Kasumi-1 (cell line): ENCODE results near the gene VWA5B2.
A peak's percentile ranks its signal among the peaks of the same experiment; 100 is the strongest.
"Not testable (repeated sequence)": the region's sequence is repeated elsewhere in the genome, so short reads cannot be mapped to it uniquely, and the experiment has no call there.

Source experiments
- DNase-seq, 2 experiments: peaks; one replicate each; lab custom pipeline; 2025; lab: John Stamatoyannopoulos, UW

The VWA5B2 gene

DNA sequence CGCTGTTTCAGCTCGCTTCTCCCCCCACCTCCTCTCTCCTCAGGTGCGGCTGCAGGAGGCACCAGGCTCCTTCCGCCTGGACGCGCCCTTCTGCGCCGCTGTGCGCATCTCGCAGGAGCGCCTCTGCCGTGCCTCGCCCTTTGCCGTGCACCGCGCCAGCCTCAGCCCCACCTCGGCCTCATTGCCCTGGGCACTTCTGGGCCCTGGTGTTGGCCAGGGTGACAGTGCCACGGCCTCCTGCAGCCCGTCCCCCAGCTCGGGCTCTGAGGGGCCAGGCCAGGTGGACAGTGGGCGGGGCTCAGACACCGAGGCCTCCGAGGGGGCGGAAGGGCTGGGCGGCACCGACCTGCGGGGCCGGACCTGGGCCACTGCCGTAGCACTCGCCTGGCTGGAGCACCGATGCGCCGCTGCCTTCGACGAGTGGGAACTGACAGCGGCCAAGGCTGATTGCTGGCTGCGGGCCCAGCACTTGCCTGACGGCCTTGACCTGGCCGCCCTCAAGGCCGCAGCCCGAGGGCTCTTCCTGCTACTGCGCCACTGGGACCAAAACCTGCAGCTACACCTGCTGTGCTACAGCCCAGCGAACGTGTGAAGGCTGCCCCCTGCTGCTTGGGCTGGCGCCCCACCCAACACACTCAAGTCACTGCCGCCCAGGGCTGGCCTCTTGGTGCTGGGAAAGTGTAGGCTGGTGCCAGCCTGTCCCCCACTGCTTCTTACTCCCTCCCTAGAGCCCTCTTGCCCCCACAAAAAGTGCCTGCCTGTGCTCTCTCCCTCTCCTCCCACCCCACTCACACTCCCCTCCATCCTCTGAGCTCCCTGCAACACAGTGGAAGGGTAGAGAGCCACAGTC, 12.3 kb downstream of the VWA5B2 start:
- peak; percentile 15 to 27 for DNase-seq

DNA sequence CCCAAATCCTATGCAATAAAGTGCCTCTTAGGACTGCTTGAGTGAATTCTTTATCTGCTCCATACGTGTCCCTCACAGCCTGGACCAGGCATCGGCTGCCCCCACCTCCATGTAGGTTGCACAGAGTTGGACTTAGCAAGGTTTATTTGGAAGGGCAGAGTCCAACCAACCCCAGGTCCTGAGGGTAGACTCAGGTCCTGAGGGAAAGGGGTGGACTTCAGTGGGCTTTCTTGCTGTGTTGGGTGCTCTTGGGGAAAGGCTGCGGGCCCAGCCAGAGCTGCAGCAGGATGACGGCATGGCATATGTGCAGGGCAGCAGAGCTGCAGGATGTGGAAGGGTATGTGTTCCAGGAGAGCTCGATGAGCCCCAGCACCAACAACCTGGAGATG, 12.9 kb downstream of the VWA5B2 start:
- no peak for DNase-seq

DNA sequence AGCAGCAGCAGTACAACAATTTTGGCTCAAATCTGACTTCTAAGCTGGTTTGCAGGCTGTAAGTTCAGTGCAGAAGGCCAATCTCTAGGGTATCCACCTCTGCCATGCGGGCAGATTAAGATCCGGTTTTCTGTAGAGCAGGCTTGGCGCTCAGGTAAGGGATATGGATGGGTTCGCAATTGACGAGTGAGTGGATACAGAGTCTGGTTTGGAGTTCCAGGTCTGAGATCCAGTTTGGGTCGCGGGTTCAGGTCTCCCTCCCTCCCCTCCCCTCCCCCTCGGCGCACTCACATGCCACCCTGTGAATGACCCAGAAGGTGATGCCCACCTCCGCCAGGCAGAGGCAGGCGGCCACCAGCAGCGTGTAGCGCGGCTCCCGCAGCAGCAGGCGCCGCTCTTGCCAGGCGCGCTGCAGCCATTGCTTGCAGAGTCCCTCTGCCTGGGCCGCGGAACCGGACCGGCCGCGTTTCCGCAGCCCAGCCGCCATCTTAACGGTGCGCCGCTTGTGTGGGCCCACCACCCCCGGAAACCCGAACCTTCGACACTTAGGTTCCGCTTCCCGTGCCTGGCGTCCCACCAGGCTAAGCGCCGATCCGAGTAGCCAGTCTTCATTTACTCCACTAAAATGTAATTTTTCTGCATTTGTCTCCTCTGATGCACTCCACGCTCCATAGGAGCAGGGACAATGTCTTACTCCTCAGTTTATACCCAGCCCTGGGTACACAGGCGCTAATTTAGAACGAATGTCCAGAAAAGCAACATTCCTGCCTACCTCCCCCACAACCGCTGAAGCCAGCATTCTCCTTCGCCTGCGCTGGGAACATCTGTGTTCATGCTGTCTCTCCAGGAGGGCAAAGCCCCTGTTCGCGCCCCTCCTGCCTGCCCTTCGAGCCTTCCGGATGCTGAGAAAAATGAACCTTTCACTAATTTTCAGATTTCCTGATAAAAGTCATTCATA, 19.3 kb downstream of the VWA5B2 start, which contains the start of gene ALG3:
Gene ALG3, minus strand, starts transcription at position 509 of the 958 bp plus-strand sequence. Its CDS starts 22 bp downstream, at position 487.
- peak; percentile 61 to 66 for DNase-seq

DNA sequence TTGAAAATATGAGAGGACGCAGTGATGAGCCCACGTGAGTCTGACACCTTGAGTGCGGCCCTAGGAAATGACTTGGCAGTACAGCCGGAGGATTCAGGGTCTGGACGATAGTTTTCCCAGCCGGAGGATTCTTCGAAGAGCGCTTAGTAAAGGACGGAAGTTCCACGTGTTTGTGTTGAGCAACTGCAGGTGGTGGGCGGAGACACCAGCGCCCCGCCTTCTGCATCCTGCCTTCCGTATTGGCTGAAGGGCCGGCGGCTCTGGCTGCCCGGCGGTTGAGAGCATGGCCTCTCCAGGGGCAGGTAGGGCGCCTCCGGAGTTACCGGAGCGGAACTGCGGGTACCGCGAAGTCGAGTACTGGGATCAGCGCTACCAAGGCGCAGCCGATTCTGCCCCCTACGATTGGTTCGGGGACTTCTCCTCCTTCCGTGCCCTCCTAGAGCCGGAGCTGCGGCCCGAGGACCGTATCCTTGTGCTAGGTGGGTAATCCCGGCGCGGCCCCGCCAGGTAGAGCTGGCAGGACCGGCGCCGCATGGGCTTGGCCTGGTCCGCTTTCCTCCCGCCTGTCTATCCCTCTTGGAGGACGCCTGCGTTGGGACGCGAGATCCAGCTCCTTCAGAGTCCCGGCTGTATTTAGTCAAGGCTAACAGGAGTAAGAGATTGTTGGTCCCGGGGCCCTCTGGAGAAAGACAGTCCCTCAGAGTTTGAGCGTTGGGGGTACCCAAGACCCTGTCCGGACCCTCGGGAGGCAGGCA, 20.2 kb downstream of the VWA5B2 start, which contains the start of gene EEF1AKMT4:
Gene EEF1AKMT4, plus strand, starts transcription at position 261 of the 755 bp plus-strand sequence. Its CDS starts 23 bp downstream, at position 284.
- peak; percentile 98 to 99 for DNase-seq

DNA sequence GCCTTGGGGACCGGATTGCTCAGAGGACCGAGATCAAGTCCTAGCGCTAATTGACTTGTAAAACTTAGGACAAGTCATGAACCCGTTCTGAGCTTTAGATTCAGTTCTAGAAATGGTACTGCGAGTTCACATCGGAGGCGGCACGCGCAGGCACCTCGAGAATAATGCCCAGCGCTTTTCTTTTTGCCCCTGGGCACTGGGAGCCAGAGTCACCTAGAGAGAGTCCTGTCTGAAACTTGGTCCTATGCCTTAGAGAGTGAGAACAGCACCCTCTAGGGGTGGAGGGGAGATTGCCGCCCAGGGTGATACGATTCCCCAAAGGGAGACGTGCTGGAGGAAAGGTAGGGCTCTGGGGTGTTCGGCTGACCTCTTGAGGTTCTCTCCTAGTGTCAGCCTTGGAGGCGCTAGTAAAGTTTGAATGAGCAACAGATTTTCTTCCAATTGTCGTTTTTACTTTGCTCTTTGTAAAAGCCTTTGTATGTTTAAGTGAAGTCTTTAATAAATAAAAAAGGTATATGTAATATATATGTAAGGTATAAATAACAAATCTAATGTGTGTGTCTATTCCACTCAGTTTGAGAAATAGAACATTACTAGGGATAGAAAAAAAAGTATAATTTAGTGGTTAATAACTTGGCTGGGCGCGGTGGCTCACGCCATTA, 20.9 kb downstream of the VWA5B2 start:
- peak; percentile 94 to 97 for DNase-seq

DNA sequence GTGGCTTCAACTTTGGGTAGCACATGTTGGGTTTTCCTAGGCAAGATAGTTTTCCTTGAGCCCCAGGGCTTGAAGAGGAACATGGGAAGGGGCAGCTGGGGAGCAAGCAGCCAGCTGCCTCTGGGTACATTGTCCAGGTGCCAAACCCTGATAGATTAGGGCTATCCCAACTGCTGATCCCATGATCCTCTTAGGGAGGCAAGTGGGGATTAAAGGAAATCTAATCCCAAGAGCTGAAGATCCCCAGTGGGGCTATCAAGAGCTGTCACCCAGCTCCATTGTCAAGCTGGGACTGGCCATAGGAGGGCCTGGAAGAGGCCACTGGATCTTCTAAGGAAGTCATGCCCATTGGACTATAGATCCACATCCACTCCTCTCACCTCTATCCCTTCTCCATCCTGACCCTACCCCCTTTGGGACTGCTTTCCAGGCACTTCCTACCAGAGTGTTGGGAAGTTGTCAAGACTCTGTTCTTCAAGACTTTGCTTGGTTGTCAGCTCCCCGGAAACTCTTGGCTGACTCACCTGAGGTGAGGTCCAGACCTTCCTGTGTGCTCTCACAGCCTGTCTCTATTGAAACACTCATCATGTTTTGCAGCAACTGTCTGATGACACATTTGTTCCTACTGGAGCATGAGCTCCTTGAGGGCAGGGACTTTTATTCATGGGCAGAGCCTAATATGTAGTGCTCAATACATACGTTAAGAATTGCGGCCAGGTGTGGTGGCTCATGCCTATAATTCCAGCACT, 26.1 kb downstream of the VWA5B2 start:
- no peak for DNase-seq

DNA sequence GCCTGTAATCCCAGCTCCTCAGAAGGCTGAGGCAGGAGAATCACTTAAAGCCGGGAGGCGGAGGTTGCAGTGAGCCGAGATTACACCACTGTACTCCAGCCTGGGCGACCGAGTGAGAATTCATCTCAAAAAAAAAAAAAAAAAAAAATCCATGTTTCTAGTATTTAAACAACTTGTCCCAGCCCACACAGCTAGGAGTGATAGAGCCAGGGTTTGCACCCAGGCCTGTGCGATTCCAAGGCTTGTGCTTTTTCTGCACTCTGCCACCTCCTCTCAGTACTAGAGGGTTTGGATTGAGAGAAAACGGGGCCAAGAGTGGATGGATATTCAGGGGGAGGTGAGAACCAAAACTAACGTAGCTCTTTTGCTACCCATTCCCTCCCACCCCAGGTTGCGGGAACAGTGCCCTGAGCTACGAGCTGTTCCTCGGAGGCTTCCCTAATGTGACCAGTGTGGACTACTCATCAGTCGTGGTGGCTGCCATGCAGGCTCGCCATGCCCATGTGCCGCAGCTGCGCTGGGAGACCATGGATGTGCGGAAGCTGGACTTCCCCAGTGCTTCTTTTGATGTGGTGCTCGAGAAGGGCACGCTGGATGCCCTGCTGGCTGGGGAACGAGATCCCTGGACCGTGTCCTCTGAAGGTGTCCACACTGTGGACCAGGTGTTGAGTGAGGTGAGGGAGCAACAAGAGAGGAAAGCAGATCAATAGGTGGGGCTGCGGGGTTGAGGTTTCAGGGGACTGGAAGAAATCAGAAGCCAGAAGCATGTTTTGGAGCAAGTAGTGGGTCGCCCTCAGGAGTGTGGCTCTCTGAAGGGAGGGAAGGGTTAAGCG, 27.9 kb downstream of the VWA5B2 start:
- no peak for DNase-seq

DNA sequence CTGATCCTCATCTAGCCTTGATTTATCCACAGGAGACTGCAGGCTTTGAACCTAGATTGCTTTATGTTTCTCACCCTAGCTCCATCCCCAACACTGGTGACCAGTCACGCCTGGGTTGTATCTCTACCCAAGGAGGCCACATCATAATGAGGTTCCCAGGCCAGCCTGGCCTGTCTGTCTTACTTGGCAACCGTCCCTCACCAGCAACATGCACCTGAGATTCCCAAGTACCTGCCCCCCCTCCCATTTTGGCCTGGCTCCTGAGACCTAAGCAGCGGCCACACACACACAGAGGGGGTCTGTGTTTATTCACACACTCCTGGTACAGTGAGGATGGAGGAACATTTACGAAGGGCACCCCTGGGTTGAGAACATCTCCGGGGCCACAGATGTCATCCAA, 29.5 kb downstream of the VWA5B2 start:
- DNase-seq = no peak

DNA sequence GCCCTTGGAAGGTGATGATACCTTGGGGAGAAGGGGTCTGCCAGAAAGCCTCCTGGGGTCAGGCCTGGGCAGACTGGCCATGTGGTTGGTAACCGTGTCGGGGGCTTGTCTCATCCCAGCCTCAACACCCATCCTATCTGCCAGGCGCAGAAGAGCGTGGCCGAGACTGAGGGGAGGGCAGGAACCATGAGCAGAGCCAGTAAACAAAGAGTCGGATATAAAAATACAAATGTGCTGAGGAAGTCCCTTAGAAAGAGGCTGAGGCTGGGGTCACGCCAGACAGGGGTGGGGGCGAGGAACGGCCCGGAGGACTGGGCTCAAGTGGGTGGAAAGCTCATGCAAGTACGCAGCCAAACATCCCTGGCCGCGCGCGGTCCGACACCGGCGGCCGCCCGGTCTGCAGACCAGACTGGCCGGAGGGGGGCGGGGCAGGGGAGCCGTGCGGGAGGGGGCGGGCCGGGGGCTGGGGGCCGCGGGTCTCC, 30.1 kb downstream of the VWA5B2 start:
- no peak for DNase-seq

DNA sequence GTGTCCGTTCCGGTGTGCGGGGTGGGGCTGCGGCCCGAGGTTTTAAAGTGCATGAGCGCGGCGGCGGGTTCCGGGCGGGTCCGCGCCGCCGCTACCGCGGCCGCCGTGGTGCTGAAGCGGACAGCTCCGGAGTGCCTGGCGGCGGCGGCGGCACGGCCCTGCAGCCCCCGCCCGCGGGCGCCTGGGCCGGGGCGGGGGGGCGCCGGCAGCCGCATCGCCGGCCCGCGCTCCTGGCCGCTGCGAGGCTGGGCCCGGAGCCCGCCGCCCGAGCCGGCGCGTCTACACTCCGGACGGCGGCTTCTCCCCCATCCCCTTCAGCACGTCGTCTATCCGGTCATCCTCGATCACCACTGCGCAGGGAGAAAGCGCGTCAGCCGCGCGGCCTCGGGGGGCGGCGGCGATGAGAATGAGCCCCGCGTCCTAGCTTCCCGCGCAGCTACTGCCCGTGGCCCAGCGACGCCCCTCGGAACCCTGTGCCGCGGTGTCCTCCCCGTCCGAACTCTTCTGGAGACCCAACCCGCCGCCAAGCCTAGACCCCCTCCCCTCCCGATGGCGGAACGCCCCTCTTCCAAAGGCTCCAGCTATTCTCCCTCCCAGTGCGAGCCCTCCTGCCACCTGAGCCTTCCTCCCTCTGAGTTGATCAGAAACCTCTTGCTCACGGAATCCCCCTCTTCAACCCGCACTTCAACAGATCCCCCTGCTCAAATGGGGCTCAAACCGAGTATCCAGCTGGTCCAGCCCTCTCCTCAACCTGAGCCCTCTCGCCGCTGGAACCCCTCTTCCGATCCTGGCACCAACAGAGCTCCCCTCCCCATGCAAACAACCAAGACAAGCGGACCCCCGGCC, 30.7 kb downstream of the VWA5B2 start:
- peak; percentile 35 to 45 for DNase-seq

DNA sequence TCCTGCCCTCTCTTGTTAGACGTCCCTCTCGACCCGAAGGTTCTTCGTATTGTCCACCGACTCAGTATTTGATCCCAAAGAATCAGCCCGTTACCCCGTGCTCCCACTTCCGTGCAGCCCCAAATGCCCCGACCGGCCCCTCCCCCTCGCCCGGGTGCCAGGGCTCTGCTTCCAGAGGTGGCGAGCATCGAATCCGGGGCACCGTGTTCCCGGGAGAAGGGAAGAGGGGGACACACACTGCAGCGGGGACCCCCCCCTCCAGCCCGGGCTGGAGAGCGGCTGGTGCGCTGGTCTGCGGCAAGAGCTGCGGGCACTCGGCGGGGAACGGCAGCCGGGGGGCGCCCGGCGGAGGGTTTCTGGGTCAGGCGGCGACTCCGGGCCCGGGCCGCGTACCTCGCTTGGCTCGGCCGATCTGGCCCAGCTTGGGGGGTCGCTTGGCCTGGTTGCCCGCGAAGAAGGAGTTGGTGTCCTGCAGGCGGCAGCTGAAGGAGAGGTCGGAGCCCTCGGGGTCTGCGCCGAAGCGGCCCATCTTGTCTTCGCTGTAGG, 31.4 kb downstream of the VWA5B2 start:
- no peak for DNase-seq

DNA sequence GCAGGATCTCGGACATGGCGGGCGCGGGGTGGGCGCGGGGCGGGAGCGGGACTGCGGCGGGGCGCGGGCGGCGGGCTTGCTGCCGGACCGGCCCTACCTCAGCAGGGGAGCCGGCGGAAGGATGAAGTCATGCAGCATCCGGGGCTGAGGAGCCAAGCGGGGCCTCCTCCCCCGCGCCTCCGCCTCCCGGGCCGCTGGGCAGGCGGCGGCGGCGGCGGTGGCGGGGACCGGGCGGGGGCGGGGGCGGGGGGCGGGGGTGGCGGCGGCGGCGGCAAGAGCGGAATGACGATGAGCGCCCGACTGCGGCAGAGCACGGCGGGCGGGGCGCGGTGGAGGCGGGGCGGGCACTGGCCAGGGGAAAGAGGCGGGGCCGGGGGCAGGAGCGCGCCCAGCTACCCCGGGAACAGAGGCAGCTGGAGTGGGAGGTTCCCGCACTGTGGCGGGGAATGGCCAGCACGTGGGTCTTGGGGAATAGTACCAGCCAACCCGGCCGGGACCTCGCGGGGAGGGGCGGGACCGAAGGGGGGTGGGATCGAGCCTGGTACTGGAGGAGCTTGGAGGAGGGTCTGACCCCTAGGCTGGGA, 32.0 kb downstream of the VWA5B2 start, which contains the start of gene CAMK2N2:
Gene CAMK2N2, minus strand, starts transcription at position 284 of the 584 bp plus-strand sequence. Its CDS starts 268 bp downstream, at position 16.
- DNase-seq = peak; percentile 23 to 26

DNA sequence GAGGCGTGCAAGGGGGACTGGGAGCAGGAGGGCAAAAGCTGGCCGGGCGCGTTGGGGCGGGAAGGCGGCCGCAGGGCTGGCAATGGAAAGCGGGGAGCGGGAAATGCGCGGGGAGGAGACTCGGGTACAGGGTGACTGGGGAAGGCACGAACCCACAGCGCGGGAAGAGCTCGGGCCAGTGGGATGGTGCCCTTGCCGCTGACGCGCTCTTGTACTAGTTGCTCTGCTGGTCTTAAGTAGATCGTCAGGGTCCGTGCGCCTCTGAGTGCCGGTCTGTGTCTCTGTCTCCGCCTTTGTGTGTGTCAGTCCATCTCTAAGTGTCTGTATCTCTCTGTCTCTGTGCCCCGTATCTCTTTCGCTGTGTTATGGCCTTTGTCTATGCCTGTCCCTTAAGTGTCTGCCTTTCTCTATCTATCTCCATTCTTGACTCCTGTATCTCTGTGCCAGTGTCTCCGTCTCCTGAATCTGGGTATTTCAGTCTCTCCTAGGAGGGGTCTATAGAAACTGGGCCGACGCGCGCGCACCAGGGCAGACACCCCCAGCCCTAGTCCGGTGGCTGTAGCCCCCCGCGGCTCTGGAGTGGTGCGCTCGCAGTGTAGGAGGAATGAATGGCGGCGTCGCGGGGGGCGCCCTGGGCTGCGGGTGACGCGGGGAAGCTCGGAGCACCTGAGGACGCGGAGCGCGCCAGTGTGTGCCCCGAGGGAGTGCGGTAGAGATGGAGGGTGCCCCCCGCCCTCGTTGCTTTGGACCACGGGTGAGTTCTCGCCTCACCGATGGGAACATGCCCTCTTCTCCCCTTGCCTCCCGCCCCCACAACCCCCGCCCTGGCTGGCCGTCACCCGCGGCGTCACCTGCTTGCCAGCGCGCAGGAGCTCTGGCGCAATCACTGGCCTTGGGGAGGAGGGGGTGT, 32.7 kb downstream of the VWA5B2 start:
- DNase-seq = peak; percentile 20 to 29

DNA sequence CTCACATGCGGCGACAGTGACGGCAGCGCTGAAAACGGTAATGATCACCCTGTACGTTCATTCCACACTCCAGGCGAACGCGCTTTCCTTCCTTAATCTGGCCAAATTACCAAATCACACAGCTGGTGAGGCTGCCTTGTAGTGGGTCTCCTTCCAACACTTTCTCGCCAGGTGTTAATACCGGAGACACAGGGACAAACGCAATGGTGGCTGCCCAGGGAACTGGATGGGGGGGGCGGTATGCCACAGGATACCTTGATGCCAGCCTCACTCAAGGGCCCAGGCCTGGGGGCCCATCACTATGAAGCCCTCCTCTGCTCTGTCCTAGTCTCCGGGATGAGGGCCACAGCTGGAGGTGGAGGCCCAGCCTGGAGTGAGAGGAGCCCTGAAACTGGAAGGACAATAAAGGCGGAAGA, 33.4 kb downstream of the VWA5B2 start:
- DNase-seq = no peak

DNA sequence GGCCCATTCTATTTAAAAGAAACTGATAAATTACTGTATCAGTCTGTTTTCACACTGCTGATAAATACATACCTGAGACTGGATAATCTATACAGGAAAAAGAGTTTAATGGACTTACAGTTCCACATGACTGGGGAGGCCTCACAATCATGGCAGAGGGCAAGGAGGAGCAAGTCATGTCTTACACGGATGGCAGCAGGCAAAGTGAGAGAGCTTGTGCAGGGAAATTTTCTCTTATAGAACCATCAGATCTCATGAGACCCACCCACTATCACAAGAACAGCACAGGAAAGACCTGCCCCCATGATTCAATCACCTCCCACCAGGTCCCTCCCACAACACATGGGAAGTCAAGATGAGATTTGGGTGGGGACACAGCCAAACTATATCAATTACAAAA, 37.9 kb downstream of the VWA5B2 start:
- DNase-seq = not testable (repeated sequence)

DNA sequence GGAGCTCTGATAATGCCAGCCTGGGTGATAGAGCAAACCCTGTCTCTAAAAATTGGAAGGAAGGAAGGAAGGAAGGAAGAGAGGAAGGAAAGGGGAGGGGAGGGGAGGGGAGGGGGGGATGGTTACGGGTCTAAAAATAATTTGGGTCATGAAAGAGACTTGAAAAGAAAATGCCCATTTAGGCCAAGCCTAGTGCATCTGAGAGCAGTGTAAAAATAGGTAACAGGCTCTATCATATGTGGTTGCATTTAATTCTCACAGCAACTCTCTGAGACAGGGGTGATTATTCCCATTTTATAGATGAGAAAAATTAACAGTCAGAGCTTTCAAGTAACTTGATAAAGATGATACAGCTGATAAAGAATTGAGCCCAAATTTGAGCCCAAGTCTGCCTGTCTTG, 42.9 kb downstream of the VWA5B2 start:
- DNase-seq = no peak

DNA sequence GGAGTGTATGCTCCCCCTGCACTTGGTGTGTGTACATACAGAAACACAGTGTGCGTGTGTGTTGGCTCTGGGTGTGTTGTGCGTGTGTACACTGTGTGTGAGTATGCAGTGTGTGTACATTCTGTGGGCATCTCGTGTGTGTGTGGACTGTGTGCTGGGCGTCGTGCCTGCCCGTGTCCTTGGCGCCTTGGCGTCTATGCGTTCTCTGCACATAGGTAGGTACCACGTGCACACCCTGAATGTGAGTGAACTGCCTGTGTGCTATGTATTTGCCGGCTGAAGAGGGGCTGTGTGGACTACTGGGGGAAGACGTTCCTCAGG, 46.0 kb downstream of the VWA5B2 start:
- no peak for DNase-seq
